D721Med (cell line): ENCODE measurements around the gene IDS.

Source experiments
- DNase-seq: peaks from one replicate; pipeline ENCODE4 v3.0.0; 2011; ENCODE audit warnings: low spot score; ENCODE audit not compliant: insufficient read length
- FAIRE-seq: peaks from 2 replicates; lab custom pipeline; 2011; peaks lifted over from hg19 to GRCh38; lab: Jason Lieb, UNC
- TF ChIP-seq, protein P1 (sequence below): IDR thresholded peaks from 2 replicates; pipeline ENCODE4 v1.5.1; 2012; ENCODE audit warnings: mild to moderate bottlenecking, control low read depth; ENCODE audit not compliant: insufficient read depth; ENCODE audit errors: missing control alignments

IDS gene

DNA sequence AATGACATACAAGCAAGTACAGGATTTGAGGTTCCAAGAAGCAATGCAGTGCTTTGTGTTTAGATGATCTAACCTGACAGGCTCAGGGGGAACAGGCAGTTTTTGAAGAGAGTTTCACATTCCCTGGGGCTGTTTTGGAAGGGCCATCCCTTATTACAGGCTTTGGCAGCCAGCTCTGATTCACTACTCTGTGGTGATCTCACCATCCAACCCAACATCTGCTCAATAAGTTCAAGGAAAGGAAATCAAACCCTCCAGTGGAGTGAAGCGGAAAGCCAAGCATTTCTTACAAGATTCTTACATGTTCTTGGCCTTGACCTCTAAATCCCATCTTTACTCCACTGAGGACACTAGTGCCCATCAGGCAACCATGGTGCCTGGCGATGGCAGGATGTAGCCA lies 7.5 kb downstream of the IDS start:
- DNase-seq (no peak), FAIRE-seq (no peak)
- TF ChIP-seq, protein P1, sequence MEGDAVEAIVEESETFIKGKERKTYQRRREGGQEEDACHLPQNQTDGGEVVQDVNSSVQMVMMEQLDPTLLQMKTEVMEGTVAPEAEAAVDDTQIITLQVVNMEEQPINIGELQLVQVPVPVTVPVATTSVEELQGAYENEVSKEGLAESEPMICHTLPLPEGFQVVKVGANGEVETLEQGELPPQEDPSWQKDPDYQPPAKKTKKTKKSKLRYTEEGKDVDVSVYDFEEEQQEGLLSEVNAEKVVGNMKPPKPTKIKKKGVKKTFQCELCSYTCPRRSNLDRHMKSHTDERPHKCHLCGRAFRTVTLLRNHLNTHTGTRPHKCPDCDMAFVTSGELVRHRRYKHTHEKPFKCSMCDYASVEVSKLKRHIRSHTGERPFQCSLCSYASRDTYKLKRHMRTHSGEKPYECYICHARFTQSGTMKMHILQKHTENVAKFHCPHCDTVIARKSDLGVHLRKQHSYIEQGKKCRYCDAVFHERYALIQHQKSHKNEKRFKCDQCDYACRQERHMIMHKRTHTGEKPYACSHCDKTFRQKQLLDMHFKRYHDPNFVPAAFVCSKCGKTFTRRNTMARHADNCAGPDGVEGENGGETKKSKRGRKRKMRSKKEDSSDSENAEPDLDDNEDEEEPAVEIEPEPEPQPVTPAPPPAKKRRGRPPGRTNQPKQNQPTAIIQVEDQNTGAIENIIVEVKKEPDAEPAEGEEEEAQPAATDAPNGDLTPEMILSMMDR = no peak

- TF ChIP-seq, protein P1 = no peak
- no peak for FAIRE-seq
- DNase-seq = no peak
These were observed 8.1 kb downstream of the IDS start for GRCh38 chrX:149497054-149497453.

- TF ChIP-seq, protein P1 = no peak
- FAIRE-seq (no peak), DNase-seq (no peak)
These were observed 9.5 kb downstream of the IDS start for GRCh38 chrX:149495573-149496071.

- DNase-seq (no peak), FAIRE-seq (no peak)
- TF ChIP-seq, protein P1 = no peak
These were observed 10.1 kb downstream of the IDS start for GRCh38 chrX:149494844-149495565.

- TF ChIP-seq, protein P1 = no peak
- DNase-seq = no peak
- FAIRE-seq = no peak
These were observed 11.2 kb downstream of the IDS start for GRCh38 chrX:149493567-149494562.

GRCh38 chrX:149491812-149492211 lies 13.3 kb downstream of the IDS start:
- DNase-seq (no peak), FAIRE-seq (no peak)
- TF ChIP-seq, protein P1 = no peak
